HG03378 (cell line): Measurements from ENCODE around the gene ZC3H18.

Experiments
- ATAC-seq: cut with Tn5 transposase; IDR thresholded peaks from one replicate; pipeline ENCODE4 v1.9.1; 2021; ENCODE audit warnings: mild to moderate bottlenecking, moderate library complexity; ENCODE audit not compliant: unreplicated experiment

ZC3H18 gene

DNA sequence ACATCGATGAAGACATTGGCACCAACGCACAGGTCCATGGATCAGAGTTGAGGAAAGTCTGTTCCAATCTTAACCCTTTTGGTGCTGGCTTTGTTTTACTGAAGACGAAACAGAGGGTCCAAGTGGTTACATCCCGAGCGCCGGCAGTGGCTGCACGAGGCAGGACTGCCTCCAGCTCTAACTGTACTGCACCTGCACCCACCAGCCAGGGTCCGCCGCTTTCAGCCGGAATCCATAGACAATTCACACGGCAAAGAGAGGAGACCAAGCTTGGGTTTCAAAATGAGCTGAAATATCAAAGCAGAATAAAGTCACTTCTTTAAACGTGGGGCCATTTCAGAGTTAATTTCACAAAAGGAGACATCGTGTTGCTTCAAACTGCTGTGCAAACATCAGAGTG, 21.2 kb upstream of the ZC3H18 start:
- ATAC-seq = no peak

DNA sequence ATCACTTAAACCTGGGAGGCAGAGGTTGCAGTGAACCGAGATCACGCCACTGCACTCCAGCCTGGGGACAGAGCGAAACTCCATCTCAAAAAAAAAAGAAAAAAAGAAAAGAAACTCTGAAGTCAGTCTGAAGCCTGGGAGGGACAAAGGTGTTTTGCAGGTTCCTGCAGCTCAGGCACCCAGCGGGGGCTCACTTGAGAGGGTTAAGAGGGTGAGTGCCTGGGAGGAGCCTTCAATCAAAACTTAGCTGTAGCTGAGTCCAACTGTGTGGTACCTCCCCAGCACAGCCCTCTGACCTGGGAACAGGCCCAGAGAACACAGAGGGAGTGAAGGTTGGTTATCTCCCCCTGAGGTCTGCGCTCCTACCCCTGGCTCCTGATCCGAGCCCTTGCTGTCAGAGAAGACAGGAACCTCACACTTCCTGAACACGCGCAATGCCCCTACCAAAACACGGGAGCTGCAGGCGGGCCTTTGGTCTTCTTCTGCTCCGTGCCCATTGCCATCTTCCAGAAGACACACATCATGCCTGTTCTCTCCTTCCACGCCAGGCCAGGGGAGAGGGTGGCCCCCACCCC, 20.4 kb upstream of the ZC3H18 start:
- no peak for ATAC-seq

DNA sequence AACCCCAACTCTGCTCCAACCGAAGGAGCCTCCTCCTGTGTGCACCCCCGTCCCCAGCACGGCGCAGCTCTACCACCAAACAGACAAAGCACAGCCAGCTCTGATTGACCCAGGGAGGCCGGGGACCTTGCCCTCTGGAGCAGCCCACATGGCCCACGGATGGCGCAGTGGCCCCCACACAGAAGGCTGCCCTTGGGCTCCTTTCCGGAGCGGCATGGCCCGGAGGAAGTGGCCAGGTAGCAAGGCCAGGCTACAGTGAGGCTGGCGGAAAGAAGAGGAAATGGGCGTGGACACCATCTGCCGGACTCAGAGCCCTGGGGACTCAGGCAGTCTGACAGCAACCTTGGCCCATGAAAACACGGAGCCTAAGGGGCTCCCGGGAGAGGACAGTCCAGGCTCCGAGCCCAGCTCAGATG, 19.9 kb upstream of the ZC3H18 start:
- no peak for ATAC-seq

GRCh38 chr16:88552166-88552565, 18.0 kb upstream of the ZC3H18 start:
- ATAC-seq = no peak

- ATAC-seq = no peak
Measured at GRCh38 chr16:88552815-88553214, 17.4 kb upstream of the ZC3H18 start.

- ATAC-seq = no peak
Measured at GRCh38 chr16:88553739-88554138, 16.5 kb upstream of the ZC3H18 start.

GRCh38 chr16:88554711-88555264, 15.4 kb upstream of the ZC3H18 start:
- ATAC-seq = no peak

GRCh38 chr16:88556294-88556988, 13.8 kb upstream of the ZC3H18 start:
- no peak for ATAC-seq

DNA sequence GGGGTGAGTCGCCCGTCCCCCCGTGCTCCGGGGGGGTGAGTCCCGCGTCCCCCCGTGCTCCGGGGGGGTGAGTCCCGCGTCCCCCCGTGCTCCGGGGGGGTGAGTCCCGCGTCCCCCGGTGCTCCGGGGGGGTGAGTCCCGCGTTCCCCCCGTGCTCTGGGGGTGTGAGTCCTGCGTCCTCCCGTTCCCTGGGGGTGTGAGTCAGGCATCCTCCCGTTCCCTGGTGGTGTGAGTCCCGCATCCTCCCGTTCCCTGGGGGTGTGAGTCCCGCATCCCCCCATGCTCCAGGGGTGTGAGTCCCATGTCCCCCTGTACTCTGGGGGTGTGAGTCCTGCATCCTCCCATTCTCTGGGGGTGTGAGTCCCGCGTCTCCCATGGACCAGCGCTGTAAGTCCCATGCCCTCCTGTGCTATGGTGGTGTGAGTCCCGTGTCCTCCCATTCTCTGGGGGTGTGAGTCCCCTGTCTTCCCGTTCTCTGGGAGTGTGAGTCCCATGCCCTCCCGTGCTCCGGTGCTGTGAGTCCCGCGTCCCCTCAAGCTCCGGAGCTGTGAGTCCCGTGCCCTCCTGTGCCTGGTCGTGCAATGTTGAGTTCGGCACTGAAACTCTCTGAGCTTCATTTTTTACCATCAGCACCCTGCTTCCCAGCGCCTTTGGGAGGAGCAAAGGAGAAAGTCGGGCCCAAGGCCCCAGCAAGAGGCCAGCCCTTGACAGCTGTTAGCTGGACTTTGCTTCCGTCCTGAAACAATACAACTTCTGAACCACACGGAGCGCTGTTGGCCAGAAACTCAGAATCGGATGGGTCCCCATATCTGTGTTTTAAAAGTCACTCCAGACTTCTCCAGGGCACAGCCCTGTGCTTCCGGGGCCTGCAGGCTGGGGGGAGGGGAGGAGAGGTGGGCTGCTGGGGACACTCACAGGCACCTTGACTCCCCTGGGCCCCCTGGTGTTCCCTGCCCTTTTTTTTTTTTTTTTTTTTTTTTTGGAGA, 11.5 kb upstream of the ZC3H18 start:
- ATAC-seq = no peak

DNA sequence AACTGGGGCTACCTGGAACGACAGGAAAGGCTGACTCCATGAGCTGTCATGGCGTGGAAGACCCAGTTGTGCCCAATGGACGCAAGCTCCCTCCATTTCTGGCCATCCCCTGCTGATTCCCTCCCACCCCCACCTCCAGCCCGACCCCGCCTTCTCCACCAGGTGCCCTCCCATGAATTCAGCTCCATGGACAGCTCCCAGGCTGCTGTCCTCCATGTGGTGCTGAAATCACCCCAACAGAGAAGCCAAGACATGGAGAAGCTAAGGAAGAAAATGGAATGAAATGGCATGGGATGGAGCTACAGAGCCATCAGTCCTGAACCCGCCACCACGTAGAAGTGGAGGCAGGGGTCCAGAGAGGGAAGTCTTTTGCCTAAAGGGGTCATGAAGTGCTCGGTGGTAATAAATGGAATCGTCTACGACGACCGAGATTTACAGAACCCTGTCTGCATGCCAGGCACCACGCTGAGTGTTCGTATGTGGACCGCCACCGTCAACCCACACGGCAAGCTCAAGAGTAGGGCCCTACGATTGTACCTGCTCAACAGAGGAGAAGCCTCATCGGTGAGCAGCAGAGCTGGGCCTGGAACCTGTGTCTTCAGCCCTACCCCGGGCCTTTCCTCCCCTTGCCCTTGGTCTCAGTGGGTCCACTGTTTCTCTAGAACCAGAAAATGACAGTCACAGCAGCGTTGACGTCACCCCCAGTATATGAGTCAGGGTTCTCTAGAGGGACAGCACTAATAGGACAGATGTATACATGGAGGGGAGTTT, 9.3 kb upstream of the ZC3H18 start:
- ATAC-seq = no peak

GRCh38 chr16:88561485-88562359, 8.5 kb upstream of the ZC3H18 start:
- ATAC-seq = no peak

DNA sequence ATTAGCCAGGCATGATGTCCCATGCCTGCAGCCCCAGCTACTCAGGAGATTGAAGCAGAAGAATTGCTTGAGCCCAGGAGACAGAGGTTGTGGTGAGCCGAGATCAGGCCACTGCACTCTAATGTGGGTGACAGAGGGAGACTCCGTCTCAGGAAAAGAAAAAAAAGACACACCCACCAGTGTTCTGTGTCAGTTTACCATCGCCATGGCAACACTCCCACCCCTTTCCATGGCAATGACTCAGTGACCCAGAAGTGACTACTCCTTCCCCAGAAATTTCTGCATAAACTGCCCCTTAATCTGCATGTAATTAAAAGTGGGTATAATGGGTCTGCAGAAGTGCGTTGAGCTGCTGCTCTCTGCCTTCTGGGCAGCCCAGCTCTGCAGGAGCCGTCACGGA, 4.0 kb upstream of the ZC3H18 start:
- no peak for ATAC-seq

- ATAC-seq = peak; percentile 9
Measured at GRCh38 chr16:88568710-88569613, 1.2 kb upstream of the ZC3H18 start.

- ATAC-seq = peak; percentile 20
Measured at GRCh38 chr16:88569614-88569984, 604 bp upstream of the ZC3H18 start.

DNA sequence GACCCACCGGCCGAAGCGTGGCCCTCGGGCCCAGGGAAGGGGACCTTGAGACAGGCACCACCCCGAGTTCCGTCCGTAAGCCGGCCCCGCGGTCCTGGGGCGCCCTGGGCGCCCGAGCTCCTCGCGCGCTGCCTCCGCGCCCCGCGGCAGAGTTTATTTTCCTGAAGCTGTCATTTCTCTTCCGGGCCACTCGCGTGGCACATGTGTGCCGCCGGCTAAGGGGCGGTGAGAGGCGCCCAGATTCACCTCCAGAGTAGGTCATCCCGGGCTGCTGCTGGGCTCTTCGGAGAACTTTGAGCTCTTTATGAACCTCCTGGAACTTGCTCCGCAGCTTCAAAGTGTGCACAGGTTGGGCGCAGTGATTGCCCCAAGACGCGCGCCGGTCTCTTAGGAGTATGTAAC, 489 bp downstream of the ZC3H18 start:
- ATAC-seq = peak; percentile 16

GRCh38 chr16:88575251-88575650, 5.0 kb downstream of the ZC3H18 start:
- no peak for ATAC-seq

- ATAC-seq = no peak
Measured at GRCh38 chr16:88576307-88576706, 6.1 kb downstream of the ZC3H18 start.

DNA sequence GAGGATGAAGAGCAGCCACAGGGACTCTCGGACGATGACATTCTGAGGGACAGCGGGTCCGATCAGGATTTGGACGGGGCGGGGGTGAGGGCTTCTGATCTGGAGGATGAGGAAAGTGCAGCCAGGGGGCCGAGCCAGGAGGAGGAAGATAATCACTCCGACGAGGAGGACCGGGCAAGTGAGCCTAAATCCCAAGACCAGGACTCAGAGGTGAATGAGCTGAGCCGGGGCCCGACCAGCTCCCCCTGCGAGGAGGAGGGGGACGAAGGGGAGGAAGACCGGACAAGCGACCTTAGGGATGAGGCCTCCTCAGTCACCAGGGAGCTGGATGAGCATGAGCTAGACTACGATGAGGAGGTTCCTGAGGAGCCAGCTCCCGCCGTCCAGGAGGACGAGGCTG, 7.0 kb downstream of the ZC3H18 start:
- no peak for ATAC-seq
